OCI-LY7 (cell line): ENCODE data around the gene PNN. TPM values are rescaled to one million over a fixed set of nuclear protein-coding genes. Genes with fewer than 3 reads are reported as not detected.

Experiments
- BruUV-seq: library from RNA; stranded (reverse); fragments of 400-500 nt; replicated peaks from 2 replicates; lab custom pipeline; 2021; lab: Mats Ljungman, UMichigan
- CTCF ChIA-PET: fragments of 300-600 bp; sonication (Branson Sonifier 250); formaldehyde crosslinking; loops from one replicate; lab custom pipeline; 2022; ENCODE audit warnings: antibody characterized with exemption; ENCODE audit not compliant: unreplicated experiment; lab: Charles Lee
- POLR2A ChIA-PET: fragments of 300-600 bp; sonication (Branson Sonifier 250); formaldehyde crosslinking; loops from one replicate; lab custom pipeline; 2022; ENCODE audit warnings: antibody characterized with exemption; lab: Charles Lee
- DNase-seq: peaks from one replicate; pipeline ENCODE4 v3.0.0-alpha.2; 2015; ENCODE audit warnings: low spot score
- H2AFZ ChIP-seq: fragments of 200-600 bp; sonication (generic), shearing (Covaris generic); 2 replicates; pipeline ENCODE4 v1.6.1; 2014; ENCODE audit warnings: mild to moderate bottlenecking, antibody characterized with exemption, low read length, moderate library complexity
- H3K27ac ChIP-seq: fragments of 200-600 bp; sonication (generic); 2 replicates; pipeline ENCODE4 v1.5.1; 2014; ENCODE audit warnings: mixed run types, low read depth, mild to moderate bottlenecking, moderate library complexity, low read length, inconsistent platforms; ENCODE audit not compliant: poor library complexity, severe bottlenecking
- H3K36me3 ChIP-seq: fragments of 200-600 bp; sonication (generic); 2 replicates; pipeline ENCODE4 v1.6.1; 2014; ENCODE audit warnings: mild to moderate bottlenecking, antibody characterized with exemption, low read length, moderate library complexity, mixed read lengths; ENCODE audit not compliant: insufficient read depth
- H3K4me1 ChIP-seq: fragments of 200-600 bp; sonication (generic); 2 replicates; pipeline ENCODE4 v1.5.1; 2014; ENCODE audit warnings: mild to moderate bottlenecking, low read length; ENCODE audit not compliant: insufficient read depth, poor library complexity, severe bottlenecking
- H3K4me2 ChIP-seq: fragments of 200-600 bp; sonication (generic); 2 replicates; pipeline ENCODE4 v1.6.1; 2014; ENCODE audit warnings: mild to moderate bottlenecking, low read length
- H3K4me3 ChIP-seq: fragments of 200-600 bp; sonication (generic); 2 replicates; pipeline ENCODE4 v1.5.1; 2014; ENCODE audit warnings: mild to moderate bottlenecking, low read depth, low read length; ENCODE audit not compliant: poor library complexity, severe bottlenecking
- H3K79me2 ChIP-seq: fragments of 200-600 bp; sonication (generic); 2 replicates; pipeline ENCODE4 v1.6.1; 2016; ENCODE audit warnings: low read depth, mild to moderate bottlenecking, low read length, moderate library complexity, mixed read lengths; ENCODE audit not compliant: insufficient read depth
- H3K9me2 ChIP-seq: fragments of 200-600 bp; sonication (generic); 2 replicates; pipeline ENCODE4 v1.6.1; 2016; ENCODE audit warnings: mild to moderate bottlenecking, low read length, mixed read lengths; ENCODE audit not compliant: insufficient read depth
- H3K9me3 ChIP-seq: fragments of 200-600 bp; sonication (generic); 2 replicates; pipeline ENCODE4 v1.6.1; 2014; ENCODE audit warnings: mild to moderate bottlenecking, mixed run types, low read length, mixed read lengths
- H4K20me1 ChIP-seq: fragments of 200-600 bp; sonication (generic); 2 replicates; pipeline ENCODE4 v1.6.1; 2014; ENCODE audit warnings: mild to moderate bottlenecking, antibody characterized with exemption, low read length, moderate library complexity, mixed read lengths; ENCODE audit not compliant: insufficient read depth
- CTCF ChIP-seq: fragments of 200-600 bp; sonication (generic); conservative IDR thresholded peaks from 2 replicates; pipeline ENCODE4 v1.5.1; 2014; ENCODE audit warnings: mild to moderate bottlenecking, antibody characterized with exemption, low read length, moderate library complexity, mixed read lengths
- EZH2phosphoT487 ChIP-seq: fragments of 200-600 bp; sonication (generic); IDR thresholded peaks from 2 replicates; pipeline ENCODE4 v1.6.1; 2018; ENCODE audit warnings: low read depth, borderline replicate concordance, mild to moderate bottlenecking, mixed run types, antibody characterized with exemption, low read length, moderate library complexity, mixed read lengths
- intact Hi-C: fragments of 100-400 bp; cut with micrococcal nuclease; formaldehyde crosslinking; loops from one replicate; pipeline ENCODE4 v1.10.0; 2022; ENCODE audit not compliant: unreplicated experiment
- total RNA-seq, 2 experiments: library from RNA; depleted of rRNA in 1 of 2; stranded (reverse); fragments of >200 nt in 1 of 2; shearing (Covaris generic) in 1 of 2; gene quantifications; 2 replicates each; pipeline ENCODE4 v1.2.3, GENCODE V29; 2014 to 2022

The PNN gene
- total RNA-seq, 2 experiments from 2014 or later, result 93.5 to 214 TPM

- no peak for DNase-seq
- Histone ChIP-seq H2AFZ (no peak overlapping the region), H3K4me3 (no peak overlapping the region), H3K27ac (no peak overlapping the region), H3K9me2 (no peaks in the 10 kb centered on the region), H3K79me2 (peaks cover 7% of the 10 kb centered on the region; the same call in 1 of the 2 replicates), H3K4me2 (no peak overlapping the region), H3K4me1 (no peaks in the 10 kb centered on the region), H3K9me3 (no peaks in the 10 kb centered on the region), H4K20me1 (peaks cover 3% of the 10 kb centered on the region; the same call in 1 of the 2 replicates), H3K36me3 (peaks cover 55% of the 10 kb centered on the region)
- POLR2A ChIA-PET, result interaction anchor here (0.6 to 1.5 kb wide), 6 partner anchors 8 to 1033 kb away, joined by 3 to 4 read pairs (median 4); partner anchors contain the start of gene PNN
- TF ChIP-seq EZH2phosphoT487 (no peak), CTCF (no peak)
- no TSS peak for BruUV-seq
- intact Hi-C loops, result no loop called here
- CTCF ChIA-PET, result no interaction called here
Measured at GRCh38 chr14:39185256-39186049, 10.4 kb downstream of the PNN start.

GRCh38 chr14:39186941-39187525, 12.0 kb downstream of the PNN start:
- TF ChIP-seq CTCF, result no peak
- TF ChIP-seq EZH2phosphoT487, result no peak
- H2AFZ ChIP-seq, result no peak overlapping the region
- 0 out of 2 replicates have a peak, but pooled peaks cover 3% of the 10 kb centered on the region for H4K20me1 ChIP-seq
- no peak for DNase-seq
- ChIA-PET POLR2A (interaction anchor here (1.0 to 1.3 kb wide), 2 partner anchors 12 to 321 kb away, joined by 3 to 4 read pairs; partner anchors contain the start of gene PNN), CTCF (no interaction called here)
- no peak overlapping the region for H3K4me2 ChIP-seq
- H3K9me3 ChIP-seq, result no peaks in the 10 kb centered on the region
- no TSS peak for BruUV-seq
- no peak overlapping the region for H3K27ac ChIP-seq
- H3K4me1 ChIP-seq, result no peaks in the 10 kb centered on the region
- H3K79me2 ChIP-seq, result no peaks in the 10 kb centered on the region
- peaks cover 40% of the 10 kb centered on the region for H3K36me3 ChIP-seq
- H3K9me2 ChIP-seq, result no peaks in the 10 kb centered on the region
- H3K4me3 ChIP-seq, result no peak overlapping the region
- intact Hi-C loops, result no loop called here
